Measurements from ENCODE around the gene CUL7.
"Not testable (repeated sequence)": the region's sequence is repeated elsewhere in the genome, so short reads cannot be mapped to it uniquely, and the experiment has no call there.

DNA sequence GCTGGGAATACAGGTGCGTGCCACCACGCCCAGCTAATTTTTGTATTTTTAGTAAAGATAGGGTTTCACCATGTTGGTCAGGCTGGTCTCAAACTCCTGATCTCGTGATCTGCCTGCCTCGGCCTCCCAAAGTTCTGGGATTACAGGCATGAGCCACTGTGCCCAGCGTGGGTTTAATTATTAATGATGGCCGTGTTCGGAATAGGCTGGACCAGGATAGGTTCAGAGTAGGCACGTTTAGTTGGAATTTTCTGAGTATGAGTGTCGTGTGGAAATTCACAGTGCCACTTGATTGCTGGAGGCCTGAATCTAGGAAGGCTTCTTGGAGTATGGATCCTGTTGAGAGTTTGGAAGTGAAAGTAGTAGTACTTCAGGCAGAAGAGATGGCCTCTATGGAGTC is 55.4 kb downstream of the CUL7 start:
- TF ChIP-seq, protein P1, sequence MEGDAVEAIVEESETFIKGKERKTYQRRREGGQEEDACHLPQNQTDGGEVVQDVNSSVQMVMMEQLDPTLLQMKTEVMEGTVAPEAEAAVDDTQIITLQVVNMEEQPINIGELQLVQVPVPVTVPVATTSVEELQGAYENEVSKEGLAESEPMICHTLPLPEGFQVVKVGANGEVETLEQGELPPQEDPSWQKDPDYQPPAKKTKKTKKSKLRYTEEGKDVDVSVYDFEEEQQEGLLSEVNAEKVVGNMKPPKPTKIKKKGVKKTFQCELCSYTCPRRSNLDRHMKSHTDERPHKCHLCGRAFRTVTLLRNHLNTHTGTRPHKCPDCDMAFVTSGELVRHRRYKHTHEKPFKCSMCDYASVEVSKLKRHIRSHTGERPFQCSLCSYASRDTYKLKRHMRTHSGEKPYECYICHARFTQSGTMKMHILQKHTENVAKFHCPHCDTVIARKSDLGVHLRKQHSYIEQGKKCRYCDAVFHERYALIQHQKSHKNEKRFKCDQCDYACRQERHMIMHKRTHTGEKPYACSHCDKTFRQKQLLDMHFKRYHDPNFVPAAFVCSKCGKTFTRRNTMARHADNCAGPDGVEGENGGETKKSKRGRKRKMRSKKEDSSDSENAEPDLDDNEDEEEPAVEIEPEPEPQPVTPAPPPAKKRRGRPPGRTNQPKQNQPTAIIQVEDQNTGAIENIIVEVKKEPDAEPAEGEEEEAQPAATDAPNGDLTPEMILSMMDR (IDR thresholded peaks at IDR 0.05), result not testable (repeated sequence)
- TF ChIP-seq EZH2 (IDR thresholded peaks at IDR 0.05; ENCODE audit: borderline replicate concordance, insufficient read depth, low read depth, low read length, poor library complexity, severe bottlenecking), result not testable (repeated sequence)

All from B cell (primary cell).